HEK293T (cell line): Measurements from ENCODE around the gene PALLD.

ENCODE experiments used
- SP1 ChIP-seq: fragments of 450-650 bp; IDR thresholded peaks from 2 replicates; pipeline ENCODE4 v1.6.1; 2017
- TARDBP ChIP-seq: fragments of 450-650 bp; IDR thresholded peaks from 2 replicates; pipeline ENCODE4 v1.6.1; 2016

DNA sequence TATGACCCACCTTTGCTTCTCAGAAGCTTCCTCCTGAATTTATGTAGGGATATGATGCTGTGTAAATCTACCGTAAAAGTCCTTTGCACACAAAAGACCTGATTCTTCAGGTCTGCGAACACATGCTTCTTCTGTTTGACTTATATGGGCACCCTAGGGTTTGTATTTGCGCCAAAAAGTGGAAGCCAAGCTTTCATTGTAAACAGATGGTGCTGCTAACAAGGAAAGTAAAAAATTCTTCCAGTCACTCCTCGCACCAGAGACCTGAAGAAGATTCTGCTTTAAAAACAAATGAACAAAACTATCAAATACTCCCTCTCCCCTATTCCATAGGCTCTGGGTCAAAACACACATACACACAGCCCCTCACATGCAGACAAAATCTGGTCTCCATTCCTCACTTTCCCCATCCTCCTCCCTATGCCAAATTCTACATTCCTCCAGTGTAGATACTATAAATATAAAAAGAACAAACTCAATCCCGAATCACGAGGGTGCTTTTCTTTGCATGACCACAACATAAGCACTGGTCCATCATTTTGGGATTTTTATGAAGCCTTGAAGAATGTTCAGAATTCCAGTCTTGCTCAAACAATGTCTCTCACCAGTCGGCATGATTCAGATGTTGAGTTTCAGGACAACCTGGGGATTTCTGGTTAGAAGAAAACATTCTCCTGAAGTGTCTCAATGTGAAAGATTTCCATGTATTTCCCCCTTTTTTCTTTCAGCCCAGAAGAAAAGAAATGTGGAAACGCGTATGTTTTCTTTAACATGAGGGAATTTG lies 125.1 kb downstream of the PALLD start:
- TF ChIP-seq TARDBP (no peak), SP1 (no peak)
